GM19452 (cell line): ENCODE results near the gene WDFY3.
"Not testable (repeated sequence)": the region's sequence is repeated elsewhere in the genome, so short reads cannot be mapped to it uniquely, and the experiment has no call there.

ENCODE experiments used
- ATAC-seq: cut with Tn5 transposase; IDR thresholded peaks from one replicate; pipeline ENCODE4 v1.9.1; 2021; ENCODE audit not compliant: unreplicated experiment

Gene WDFY3

GRCh38 chr4:84678976-84679744 is 287.3 kb downstream of the WDFY3 start:
- no peak for ATAC-seq

- no peak for ATAC-seq
Observed at GRCh38 chr4:84677995-84678394, 288.5 kb downstream of the WDFY3 start.

- no peak for ATAC-seq
Observed at GRCh38 chr4:84677093-84677492, 289.4 kb downstream of the WDFY3 start.

- no peak for ATAC-seq
Observed at GRCh38 chr4:84673475-84674240, 292.8 kb downstream of the WDFY3 start.

GRCh38 chr4:84672177-84672576 is 294.3 kb downstream of the WDFY3 start:
- ATAC-seq: no peak

- no peak for ATAC-seq
Observed at GRCh38 chr4:84669201-84669600, 297.3 kb downstream of the WDFY3 start.

- ATAC-seq: no peak
Observed at GRCh38 chr4:84666439-84666838, 300.1 kb downstream of the WDFY3 start.

- not testable (repeated sequence) for ATAC-seq
Observed at GRCh38 chr4:84664767-84665166, 301.7 kb downstream of the WDFY3 start.

- ATAC-seq: no peak
Observed at GRCh38 chr4:84661191-84661939, 305.1 kb downstream of the WDFY3 start.

- no peak for ATAC-seq
Observed at GRCh38 chr4:84660606-84661005, 305.9 kb downstream of the WDFY3 start.

- ATAC-seq: no peak
Observed at GRCh38 chr4:84652478-84652877, 314.0 kb downstream of the WDFY3 start.

GRCh38 chr4:84651499-84651898 is 315.0 kb downstream of the WDFY3 start:
- ATAC-seq: no peak

GRCh38 chr4:84648863-84649647 is 317.4 kb downstream of the WDFY3 start:
- no peak for ATAC-seq

GRCh38 chr4:84648178-84648577 is 318.3 kb downstream of the WDFY3 start:
- ATAC-seq: no peak

GRCh38 chr4:84647312-84647884 is 319.1 kb downstream of the WDFY3 start:
- ATAC-seq: no peak

- no peak for ATAC-seq
Observed at GRCh38 chr4:84644087-84644486, 322.4 kb downstream of the WDFY3 start.

- no peak for ATAC-seq
Observed at GRCh38 chr4:84639145-84639544, 327.3 kb downstream of the WDFY3 start.

- ATAC-seq: no peak
Observed at GRCh38 chr4:84638092-84638491, 328.4 kb downstream of the WDFY3 start.

- ATAC-seq: no peak
Observed at GRCh38 chr4:84634961-84635360, 331.5 kb downstream of the WDFY3 start.

GRCh38 chr4:84632092-84632491 is 334.4 kb downstream of the WDFY3 start:
- no peak for ATAC-seq

- no peak for ATAC-seq
Observed at GRCh38 chr4:84631573-84631972, 334.9 kb downstream of the WDFY3 start.
